K562 (cell line): ENCODE measurements around the gene MCEE. TPM values are rescaled to one million over a fixed set of nuclear protein-coding genes. Genes with fewer than 3 reads are reported as not detected.

Source experiments
- ATAC-seq: fragments of 200-7000 bp; cut with Tn5 transposase; 3 replicates; pipeline ENCODE4 v1.9.1; 2020; ENCODE audit warnings: moderate library complexity
- BruUV-seq: library from RNA; stranded (reverse); fragments of 400-500 nt; replicated peaks from 2 replicates; lab custom pipeline; 2021; lab: Mats Ljungman, UMichigan
- CTCF ChIA-PET: fragments of 300-600 bp; formaldehyde crosslinking; extraction: SDS; loops from one replicate; lab custom pipeline; 2021; ENCODE audit warnings: low intra/inter-chr PET ratio; lab: Yijun Ruan, JAX
- POLR2A ChIA-PET: fragments of 300-600, 350-650 bp; sonication (Branson Sonifier 250); formaldehyde crosslinking; extraction: SDS; loops from one replicate; lab custom pipeline; 2021; ENCODE audit warnings: antibody characterized with exemption, inconsistent platforms; lab: Yijun Ruan, JAX
- DNase-seq, 4 experiments: peaks; one replicate each; pipeline versions ENCODE4 v3.0.0 to v3.0.0-alpha.2; 2011 to 2018; ENCODE audit warnings: low spot score in 3 of 4, mixed read lengths in 3 of 4; ENCODE audit errors: extremely low read depth in 1 of 4
- FAIRE-seq: peaks from 2 replicates; lab custom pipeline; 2011; peaks lifted over from hg19 to GRCh38; lab: Jason Lieb, UNC
- H2AFZ ChIP-seq: 2 replicates; pipeline ENCODE4 v1.6.0; 2011; ENCODE audit warnings: low read depth, low read length, control low read depth, inconsistent platforms
- H3K27ac ChIP-seq: fragments of 200-600 bp; 3 replicates; pipeline ENCODE4 v1.8.0; 2011; ENCODE audit warnings: low read depth, mild to moderate bottlenecking, control low read depth, inconsistent platforms, low read length, moderate library complexity, mixed read lengths; ENCODE audit errors: extremely low read depth
- H3K27me3 ChIP-seq, 2 experiments: fragments of 300-600 bp in 1 of 2; 2 replicates in 1 of 2; 3 replicates in 1 of 2; pipeline versions ENCODE4 v1.6.0 to v1.8.0; 2011; ENCODE audit warnings: inconsistent platforms in 2 of 2, low read length in 2 of 2, mild to moderate bottlenecking in 1 of 2, mixed read lengths in 1 of 2, moderate library complexity in 1 of 2; ENCODE audit not compliant: control insufficient read depth in 2 of 2, insufficient read depth in 2 of 2
- H3K36me3 ChIP-seq: fragments of 300-600 bp; 3 replicates; pipeline ENCODE4 v1.8.0; 2011; ENCODE audit warnings: mild to moderate bottlenecking, low read length, inconsistent platforms; ENCODE audit not compliant: control insufficient read depth, insufficient read depth
- H3K4me1 ChIP-seq, 2 experiments: fragments of 200-600 bp in 1 of 2; replicated peaks in 1 of 2; 2 replicates in 1 of 2; 3 replicates in 1 of 2; pipeline versions ENCODE4 v1.5.1 to v1.8.0; 2011; ENCODE audit warnings: inconsistent platforms in 2 of 2, low read length in 2 of 2, mild to moderate bottlenecking in 1 of 2, mixed read lengths in 1 of 2, moderate library complexity in 1 of 2; ENCODE audit not compliant: control insufficient read depth in 2 of 2, insufficient read depth in 2 of 2
- H3K4me2 ChIP-seq: 2 replicates; pipeline ENCODE4 v1.6.1; 2011; ENCODE audit warnings: low read length, control low read depth, inconsistent platforms, mixed read lengths; ENCODE audit not compliant: insufficient read depth
- H3K4me3 ChIP-seq: fragments of 200-600 bp; sonication (generic), shearing (Covaris generic); 2 replicates; pipeline ENCODE4 v1.5.1; 2016; ENCODE audit warnings: control low read depth, inconsistent platforms
- H3K79me2 ChIP-seq: fragments of 200-600 bp; 3 replicates; pipeline ENCODE4 v1.8.0; 2011; ENCODE audit warnings: low read length, inconsistent platforms; ENCODE audit not compliant: control insufficient read depth, insufficient read depth
- H3K9ac ChIP-seq, 2 experiments: 2 replicates each; pipeline versions ENCODE4 v1.6.0 to v1.6.1; 2011; ENCODE audit warnings: low read depth in 2 of 2, low read length in 2 of 2, control low read depth in 1 of 2, inconsistent platforms in 1 of 2, mild to moderate bottlenecking in 1 of 2, mixed read lengths in 1 of 2; ENCODE audit not compliant: insufficient read depth in 1 of 2
- H3K9me1 ChIP-seq: one replicate; pipeline ENCODE4 v1.6.0; 2011; ENCODE audit warnings: inconsistent platforms, mild to moderate bottlenecking, low read length, moderate library complexity; ENCODE audit not compliant: control insufficient read depth, insufficient read depth
- H3K9me3 ChIP-seq: replicated peaks from 2 replicates; pipeline ENCODE4 v1.5.1; 2011; ENCODE audit warnings: low read depth, low read length, inconsistent platforms; ENCODE audit not compliant: control insufficient read depth, insufficient read depth
- H4K20me1 ChIP-seq: replicated peaks from 2 replicates; pipeline ENCODE4 v1.6.1; 2011; ENCODE audit warnings: low read length, inconsistent platforms, mixed read lengths; ENCODE audit not compliant: control insufficient read depth, insufficient read depth
- RAD51 ChIP-seq: fragments of 450-650 bp; IDR thresholded peaks from 2 replicates; pipeline ENCODE4 v1.7.1; 2016; ENCODE audit warnings: low read depth, mild to moderate bottlenecking, borderline replicate concordance
- RFX1 ChIP-seq: fragments of 450-650 bp; IDR thresholded peaks from 2 replicates; pipeline ENCODE4 v1.6.1; 2016; ENCODE audit warnings: mild to moderate bottlenecking, moderate library complexity
- WGBS: fragments of 100-300 bp; shearing (Covaris generic); methylation state at CpG from one replicate; pipeline ENCODE4 v1.1.6; 2016; ENCODE audit warnings: low coverage, mixed read lengths; ENCODE audit not compliant: insufficient coverage; ENCODE audit errors: missing lambda C conversion rate; 5-methylcytosine and 5-hydroxymethylcytosine counted together
- in situ Hi-C: fragments of 300-500 bp; cut with MboI; formaldehyde crosslinking; loops from 4 replicates; pipeline ENCODE4 v1.15.0; 2018; ENCODE audit warnings: inconsistent platforms, mixed read lengths
- intact Hi-C: fragments of 100-400 bp; cut with micrococcal nuclease; formaldehyde crosslinking; loops from 2 replicates; pipeline ENCODE4 v1.14.2; 2022
- polyA plus RNA-seq, 8 experiments: library from polyadenylated mRNA; depleted of rRNA in 4 of 8; stranded (reverse) in 5 of 8; unstranded in 3 of 8; fragments of >200 nt; fragmentation: Nextera tagmentation in 2 of 8; fragmentation: Illumina TruSeq in 1 of 8; extraction: Ambion mirVana in 2 of 8; extraction: Trizol in 1 of 8; gene quantifications; 2 replicates each; pipeline versions ENCODE4 v1.2.1 to v1.2.3, GENCODE V29; 2011 to 2014; ENCODE audit warnings: inconsistent platforms in 1 of 8, missing spikeins in 1 of 8
- total RNA-seq, 7 experiments: library from RNA; depleted of rRNA in 6 of 7; stranded (reverse); fragments of >200 nt in 6 of 7; fragmentation: Illumina TruSeq in 2 of 7; extraction: Trizol in 2 of 7; gene quantifications; 2 replicates each; pipeline versions ENCODE4 v1.2.1 to v1.2.3, GENCODE V29; 2011 to 2021; ENCODE audit warnings: low replicate concordance in 1 of 7
- TF ChIP-seq, protein P1 (sequence below): fragments of 450-650 bp; formaldehyde crosslinking; IDR thresholded peaks from 2 replicates; pipeline ENCODE4 v1.4.0; 2020; ENCODE audit warnings: mild to moderate bottlenecking, moderate library complexity
- TF ChIP-seq, protein P2 (sequence below): fragments of 450-650 bp; formaldehyde crosslinking; IDR thresholded peaks from 2 replicates; pipeline ENCODE4 v1.4.0; 2020; ENCODE audit warnings: mild to moderate bottlenecking, mixed read lengths

Gene MCEE
- total and polyA plus RNA-seq, 9 of the 15 experiments (the other 6 are each of a cell fraction or from before 2014, with no cell fraction given): 15.6 to 49.1 (median 24.5) TPM

DNA sequence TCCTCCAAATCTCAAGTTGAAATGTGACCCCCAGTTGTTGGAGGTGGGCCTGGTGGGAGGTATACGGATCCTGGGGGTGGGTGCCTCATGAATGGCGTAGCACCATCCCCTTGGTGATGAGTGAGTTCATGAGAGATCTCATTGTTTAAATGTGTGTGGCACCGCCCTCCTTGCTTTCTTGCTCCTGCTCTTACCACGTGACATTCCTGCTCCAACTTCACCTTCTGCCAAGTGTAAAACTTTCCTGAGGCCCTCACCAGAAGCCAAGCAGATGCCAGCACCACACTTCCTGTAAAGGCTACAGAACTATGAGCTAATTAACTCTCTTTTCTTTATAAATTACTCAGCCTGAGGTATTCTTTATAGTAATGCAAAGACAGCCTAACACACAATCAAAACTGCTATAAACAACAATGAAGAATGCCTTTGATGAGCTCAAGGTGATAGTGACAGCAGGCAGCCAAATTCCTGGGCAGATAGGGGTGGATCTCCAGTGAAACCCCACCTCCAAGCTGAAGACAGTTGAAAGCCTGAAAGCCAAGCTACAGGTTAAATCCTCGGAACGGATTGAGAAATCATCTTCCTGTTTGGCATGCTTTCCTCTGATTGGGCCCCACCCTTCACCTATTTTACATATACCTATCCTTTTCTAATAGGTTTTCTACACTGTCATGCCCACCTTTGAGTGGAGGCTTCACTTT, 26.9 kb downstream of the MCEE start:
- TF ChIP-seq RFX1: no peak
- TF ChIP-seq, protein P1, sequence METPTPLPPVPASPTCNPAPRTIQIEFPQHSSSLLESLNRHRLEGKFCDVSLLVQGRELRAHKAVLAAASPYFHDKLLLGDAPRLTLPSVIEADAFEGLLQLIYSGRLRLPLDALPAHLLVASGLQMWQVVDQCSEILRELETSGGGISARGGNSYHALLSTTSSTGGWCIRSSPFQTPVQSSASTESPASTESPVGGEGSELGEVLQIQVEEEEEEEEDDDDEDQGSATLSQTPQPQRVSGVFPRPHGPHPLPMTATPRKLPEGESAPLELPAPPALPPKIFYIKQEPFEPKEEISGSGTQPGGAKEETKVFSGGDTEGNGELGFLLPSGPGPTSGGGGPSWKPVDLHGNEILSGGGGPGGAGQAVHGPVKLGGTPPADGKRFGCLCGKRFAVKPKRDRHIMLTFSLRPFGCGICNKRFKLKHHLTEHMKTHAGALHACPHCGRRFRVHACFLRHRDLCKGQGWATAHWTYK (CRISPR knock-in tag): no peak
- TF ChIP-seq, protein P2, sequence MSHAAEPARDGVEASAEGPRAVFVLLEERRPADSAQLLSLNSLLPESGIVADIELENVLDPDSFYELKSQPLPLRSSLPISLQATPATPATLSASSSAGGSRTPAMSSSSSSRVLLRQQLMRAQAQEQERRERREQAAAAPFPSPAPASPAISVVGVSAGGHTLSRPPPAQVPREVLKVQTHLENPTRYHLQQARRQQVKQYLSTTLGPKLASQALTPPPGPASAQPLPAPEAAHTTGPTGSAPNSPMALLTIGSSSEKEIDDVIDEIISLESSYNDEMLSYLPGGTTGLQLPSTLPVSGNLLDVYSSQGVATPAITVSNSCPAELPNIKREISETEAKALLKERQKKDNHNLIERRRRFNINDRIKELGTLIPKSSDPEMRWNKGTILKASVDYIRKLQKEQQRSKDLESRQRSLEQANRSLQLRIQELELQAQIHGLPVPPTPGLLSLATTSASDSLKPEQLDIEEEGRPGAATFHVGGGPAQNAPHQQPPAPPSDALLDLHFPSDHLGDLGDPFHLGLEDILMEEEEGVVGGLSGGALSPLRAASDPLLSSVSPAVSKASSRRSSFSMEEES: peak; percentile 18; the same call in 1 of the 2 replicates
- TF ChIP-seq RAD51: peak; percentile 39; the same call in 1 of the 2 replicates
- TF ChIP-seq, all 486 proteins: peak for 2
- DNase-seq (no peak), FAIRE-seq (no peak), ATAC-seq (no peak)
- Histone ChIP-seq H3K27me3 (no peaks in the 10 kb centered on the region), H2AFZ (0 out of 2 replicates have a peak overlapping the region, but pooled peaks have one; percentile 28), H3K79me2 (no peaks in the 10 kb centered on the region), H3K4me3 (no peak overlapping the region), H3K4me2 (no peak overlapping the region), H3K4me1 (no peaks in the 10 kb centered on the region), H3K9ac (no peak overlapping the region), H3K27ac (no peak overlapping the region), H4K20me1 (no peaks in the 10 kb centered on the region), H3K9me3 (no peaks in the 10 kb centered on the region), H3K36me3 (peaks cover under 1% of the 10 kb centered on the region; the same call in 1 of the 3 replicates), H3K9me1 (no peaks in the 10 kb centered on the region)
- CTCF ChIA-PET: no interaction called here
- BruUV-seq: no TSS peak
- intact Hi-C loops: no loop called here
- 25% methylated on average over 6 of the region's 6 CpGs for WGBS
- POLR2A ChIA-PET: interaction anchor here (0.8 to 1.8 kb wide), 4 partner anchors 14 to 1848 kb away, joined by 3 to 4 read pairs (median 4); no protein-coding TSS in a partner anchor
- in situ Hi-C loops: no loop called here
